ENCODE measurements around the gene TTPAL. TPM values are rescaled to one million over a fixed set of nuclear protein-coding genes. Genes with fewer than 3 reads are reported as not detected.

TTPAL gene
- total and polyA plus RNA-seq, 2 donors (not counting 3 experiments of a cell fraction or from before 2014, with no cell fraction given): 4.0 to 8.0 TPM

- no peaks in the 10 kb centered on the region for H3K36me3 ChIP-seq (ENCODE audit: control insufficient read depth in 2 of 2, extremely low read depth in 1 of 2, insufficient read depth in 2 of 2, low read length in 2 of 2)
- H3K4me2 ChIP-seq (ENCODE audit: insufficient read depth, low read length): no peak overlapping the region
- H3K27me3 ChIP-seq (ENCODE audit: control insufficient read depth in 2 of 2, insufficient read depth in 2 of 2, low read length in 2 of 2): peaks cover 2 to 3% of the 10 kb centered on the region in 2 experiments
- H3K4me3 ChIP-seq (replicated peaks in 1 of 3; ENCODE audit: insufficient read depth in 1 of 3, low read depth in 1 of 3, low read length in 3 of 3): no peak overlapping the region
- DNase-seq (ENCODE audit: low read depth, low spot score) (no peak), FAIRE-seq (no peak)
- no peaks in the 10 kb centered on the region for H3K79me2 ChIP-seq (ENCODE audit: control insufficient read depth, insufficient read depth, low read length)
- H4K20me1 ChIP-seq (replicated peaks; ENCODE audit: control insufficient read depth, extremely low read depth, insufficient read depth, low read length): no peaks in the 10 kb centered on the region
- intact Hi-C loops (cut with micrococcal nuclease): no loop called here
- TF ChIP-seq POLR2A (IDR thresholded peaks at IDR 0.05; ENCODE audit: low read depth, low read length) (no peak), JUN (IDR thresholded peaks at IDR 0.05; ENCODE audit: borderline replicate concordance, insufficient read depth, insufficient read length, low read depth) (no peak), CTCF (IDR thresholded peaks at IDR 0.05; ENCODE audit: extremely low read depth in 1 of 2, insufficient read depth in 1 of 2, low read depth in 1 of 2, low read length in 2 of 2) (no peak), POLR2AphosphoS5 (IDR thresholded peaks at IDR 0.05; ENCODE audit: insufficient read depth, low read depth, low read length) (no peak), EZH2 (IDR thresholded peaks at IDR 0.05; ENCODE audit: borderline replicate concordance, low read depth, low read length, severe bottlenecking) (no peak), GATA2 (IDR thresholded peaks at IDR 0.05; ENCODE audit: insufficient read depth, insufficient read length, low read depth, low read length) (no peak), MYC (IDR thresholded peaks at IDR 0.05; ENCODE audit: low read depth, low read length) (no peak), FOS (IDR thresholded peaks at IDR 0.05; ENCODE audit: borderline replicate concordance, insufficient read depth, low read length) (no peak), MAX (IDR thresholded peaks at IDR 0.05; ENCODE audit: insufficient read depth, insufficient read length) (no peak)
- no peak overlapping the region for H2AFZ ChIP-seq (ENCODE audit: low read depth, low read length)
- no peak overlapping the region for H3K9ac ChIP-seq (replicated peaks; ENCODE audit: extremely low read depth, insufficient read depth, low read length)
- BruUV-seq (replicated peaks): no TSS peak
- ChIA-PET CTCF (no interaction called here), POLR2A (no interaction called here)
- no peaks in the 10 kb centered on the region for H3K4me1 ChIP-seq (ENCODE audit: control insufficient read depth, extremely low read depth, insufficient read depth, low read length)
- no peaks in the 10 kb centered on the region for H3K9me1 ChIP-seq (replicated peaks; ENCODE audit: control insufficient read depth, extremely low read depth, insufficient read depth, low read length)
- no peak overlapping the region for H3K27ac ChIP-seq (ENCODE audit: insufficient read depth, low read depth, low read length)
- H3K9me3 ChIP-seq (replicated peaks; ENCODE audit: control insufficient read depth, insufficient read depth, low read length): no peaks in the 10 kb centered on the region
- dilution Hi-C loops (cut with MboI; ENCODE audit: extremely low pct_ligation_motif_present, low sequenced_read_pairs): no loop called here
These were observed 46.0 kb upstream of the TTPAL start for GRCh38 chr20:44429419-44430269.

Data from endothelial cell of umbilical vein (primary cell).